HCT116 (cell line): Measurements from ENCODE around the gene NUCB1.

Experiments used
- JUND ChIP-seq: IDR thresholded peaks from 2 replicates; pipeline ENCODE4 v1.6.1; 2012
- RAD21 ChIP-seq: IDR thresholded peaks from 2 replicates; pipeline ENCODE4 v1.6.1; 2012; ENCODE audit warnings: low read depth, mild to moderate bottlenecking

- TF ChIP-seq JUND (no peak), RAD21 (no peak)
Measured at GRCh38 chr19:48953990-48954594, 54.0 kb downstream of the NUCB1 start.
